Neural cell (in vitro differentiated cells): ENCODE results near the gene CNKSR1. TPM values are rescaled to one million over a fixed set of nuclear protein-coding genes. Genes with fewer than 3 reads are reported as not detected.

Source experiments
- H2AFZ ChIP-seq: fragments of 200-600, 300-800 bp; sonication (generic), shearing (Covaris generic); 2 replicates; pipeline ENCODE4 v1.6.0; 2014; ENCODE audit warnings: low read depth, mild to moderate bottlenecking, antibody characterized with exemption, low read length, moderate library complexity
- H3F3A ChIP-seq: fragments of 200-600 bp; shearing (Covaris generic); 2 replicates; pipeline ENCODE4 v1.6.1; 2016; ENCODE audit warnings: mild to moderate bottlenecking, moderate library complexity, mixed read lengths, antibody characterized with exemption, low read length; ENCODE audit not compliant: insufficient read depth, poor library complexity, severe bottlenecking
- H3K27ac ChIP-seq: fragments of 200-600, 300-800 bp; sonication (generic), shearing (Covaris generic); 2 replicates; pipeline ENCODE4 v1.5.1; 2014; ENCODE audit warnings: mild to moderate bottlenecking, low read length, moderate library complexity
- H3K27me3 ChIP-seq: fragments of 300-800, 200-600 bp; sonication (generic), shearing (Covaris generic); 2 replicates; pipeline ENCODE4 v1.6.0; 2014; ENCODE audit warnings: mild to moderate bottlenecking, low read depth, low read length, moderate library complexity; ENCODE audit not compliant: insufficient read depth
- H3K36me3 ChIP-seq: fragments of 300-800, 200-600 bp; sonication (generic), shearing (Covaris generic); 2 replicates; pipeline ENCODE4 v1.5.1; 2014; ENCODE audit warnings: mild to moderate bottlenecking, antibody characterized with exemption, low read length, moderate library complexity; ENCODE audit not compliant: insufficient read depth
- H3K4me2 ChIP-seq: fragments of 300-800, 200-600 bp; sonication (generic), shearing (Covaris generic); 2 replicates; pipeline ENCODE4 v1.6.0; 2014; ENCODE audit warnings: mild to moderate bottlenecking, low read length
- H3K4me3 ChIP-seq: fragments of 300-800, 200-600 bp; sonication (generic), shearing (Covaris generic); 2 replicates; pipeline ENCODE4 v1.5.1; 2014; ENCODE audit warnings: mild to moderate bottlenecking, low read length, moderate library complexity
- H3K79me2 ChIP-seq: fragments of 200-600 bp; shearing (Covaris generic); replicated peaks from 2 replicates; pipeline ENCODE4 v1.6.0; 2014; ENCODE audit warnings: mild to moderate bottlenecking, low read length, moderate library complexity; ENCODE audit not compliant: insufficient read depth
- H3K9ac ChIP-seq: fragments of 300-800, 200-600 bp; sonication (generic), shearing (Covaris generic); 2 replicates; pipeline ENCODE4 v1.6.1; 2016; ENCODE audit warnings: mild to moderate bottlenecking, low read length, mixed read lengths
- H3K9me2 ChIP-seq: fragments of 200-600 bp; shearing (Covaris generic); 2 replicates; pipeline ENCODE4 v1.6.1; 2016; ENCODE audit warnings: mild to moderate bottlenecking, low read length, mixed read lengths; ENCODE audit not compliant: insufficient read depth
- H3K9me3 ChIP-seq: fragments of 200-600, 300-800 bp; sonication (generic), shearing (Covaris generic); 2 replicates; pipeline ENCODE4 v1.6.1; 2016; ENCODE audit warnings: mild to moderate bottlenecking, mixed run types, low read length, moderate library complexity, mixed read lengths
- H4K20me1 ChIP-seq: fragments of 200-600 bp; shearing (Covaris generic); 2 replicates; pipeline ENCODE4 v1.6.1; 2016; ENCODE audit warnings: mild to moderate bottlenecking, mixed run types; ENCODE audit not compliant: insufficient read depth
- CTCF ChIP-seq: fragments of 450-650 bp; IDR thresholded peaks from 2 replicates; pipeline ENCODE4 v1.5.1; 2014; ENCODE audit warnings: antibody characterized with exemption, mild to moderate bottlenecking, moderate library complexity; ENCODE audit not compliant: poor library complexity, severe bottlenecking
- EP300 ChIP-seq: fragments of 450-650 bp; conservative IDR thresholded peaks from 2 replicates; pipeline ENCODE4 v1.6.1; 2014; ENCODE audit warnings: antibody characterized with exemption, mild to moderate bottlenecking, moderate library complexity; ENCODE audit not compliant: poor library complexity, severe bottlenecking
- EZH2 ChIP-seq: fragments of 200-600, 300-800 bp; shearing (Covaris generic), sonication (generic); IDR thresholded peaks from 2 replicates; pipeline ENCODE4 v1.6.1; 2014; ENCODE audit warnings: antibody characterized with exemption, low read length, borderline replicate concordance, mild to moderate bottlenecking; ENCODE audit not compliant: insufficient read depth, poor library complexity, severe bottlenecking
- MXI1 ChIP-seq: fragments of 450-650 bp; conservative IDR thresholded peaks from 2 replicates; pipeline ENCODE4 v1.6.1; 2014; ENCODE audit warnings: antibody characterized with exemption, mild to moderate bottlenecking; ENCODE audit not compliant: poor library complexity, severe bottlenecking
- POLR2AphosphoS5 ChIP-seq: IDR thresholded peaks from 2 replicates; pipeline ENCODE4 v1.6.1; 2012
- RAD21 ChIP-seq: fragments of 450-650 bp; conservative IDR thresholded peaks from 2 replicates; pipeline ENCODE4 v1.6.1; 2014; ENCODE audit warnings: antibody characterized with exemption, mild to moderate bottlenecking, moderate library complexity
- SMC3 ChIP-seq: fragments of 450-650 bp; conservative IDR thresholded peaks from 2 replicates; pipeline ENCODE4 v1.6.1; 2014; ENCODE audit warnings: antibody characterized with exemption, mild to moderate bottlenecking, moderate library complexity; ENCODE audit not compliant: poor library complexity
- TAF1 ChIP-seq: IDR thresholded peaks from 2 replicates; pipeline ENCODE4 v1.6.1; 2012; ENCODE audit warnings: low read depth
- polyA plus RNA-seq: library from polyadenylated mRNA; depleted of rRNA; stranded (reverse); fragments of >200 nt; gene quantifications from 2 replicates; pipeline ENCODE4 v1.2.3, GENCODE V29; 2014
- TF ChIP-seq, protein P1 (sequence below): IDR thresholded peaks from 2 replicates; pipeline ENCODE4 v1.6.1; 2012; ENCODE audit warnings: borderline replicate concordance

The CNKSR1 gene
- polyA plus RNA-seq, 1 donor from 2014 or later: 7.8 TPM

DNA sequence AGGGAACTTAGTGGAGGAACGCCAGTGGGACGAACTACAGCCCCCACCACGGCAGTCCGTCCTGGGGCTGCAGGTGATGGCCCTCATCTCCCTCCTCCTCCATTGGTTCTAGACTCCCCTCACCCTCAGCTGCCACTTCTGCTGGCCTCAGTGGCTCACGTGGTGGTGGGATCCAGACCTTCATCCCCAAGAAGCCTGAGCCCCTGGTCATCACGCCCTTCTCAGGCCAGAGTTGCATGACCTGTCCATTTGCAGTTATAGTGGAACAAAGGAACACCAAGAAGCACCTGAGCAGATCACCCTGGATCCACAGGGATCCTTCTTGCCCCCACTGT is 31.4 kb upstream of the CNKSR1 start:
- no peak overlapping the region for H3K4me2 ChIP-seq
- no peaks in the 10 kb centered on the region for H3K9me2 ChIP-seq
- H3K9me3 ChIP-seq: no peaks in the 10 kb centered on the region
- no peak overlapping the region for H2AFZ ChIP-seq
- no peak overlapping the region for H3K4me3 ChIP-seq
- H3K9ac ChIP-seq: no peak overlapping the region
- no peak for TF ChIP-seq MXI1
- TF ChIP-seq, protein P1, sequence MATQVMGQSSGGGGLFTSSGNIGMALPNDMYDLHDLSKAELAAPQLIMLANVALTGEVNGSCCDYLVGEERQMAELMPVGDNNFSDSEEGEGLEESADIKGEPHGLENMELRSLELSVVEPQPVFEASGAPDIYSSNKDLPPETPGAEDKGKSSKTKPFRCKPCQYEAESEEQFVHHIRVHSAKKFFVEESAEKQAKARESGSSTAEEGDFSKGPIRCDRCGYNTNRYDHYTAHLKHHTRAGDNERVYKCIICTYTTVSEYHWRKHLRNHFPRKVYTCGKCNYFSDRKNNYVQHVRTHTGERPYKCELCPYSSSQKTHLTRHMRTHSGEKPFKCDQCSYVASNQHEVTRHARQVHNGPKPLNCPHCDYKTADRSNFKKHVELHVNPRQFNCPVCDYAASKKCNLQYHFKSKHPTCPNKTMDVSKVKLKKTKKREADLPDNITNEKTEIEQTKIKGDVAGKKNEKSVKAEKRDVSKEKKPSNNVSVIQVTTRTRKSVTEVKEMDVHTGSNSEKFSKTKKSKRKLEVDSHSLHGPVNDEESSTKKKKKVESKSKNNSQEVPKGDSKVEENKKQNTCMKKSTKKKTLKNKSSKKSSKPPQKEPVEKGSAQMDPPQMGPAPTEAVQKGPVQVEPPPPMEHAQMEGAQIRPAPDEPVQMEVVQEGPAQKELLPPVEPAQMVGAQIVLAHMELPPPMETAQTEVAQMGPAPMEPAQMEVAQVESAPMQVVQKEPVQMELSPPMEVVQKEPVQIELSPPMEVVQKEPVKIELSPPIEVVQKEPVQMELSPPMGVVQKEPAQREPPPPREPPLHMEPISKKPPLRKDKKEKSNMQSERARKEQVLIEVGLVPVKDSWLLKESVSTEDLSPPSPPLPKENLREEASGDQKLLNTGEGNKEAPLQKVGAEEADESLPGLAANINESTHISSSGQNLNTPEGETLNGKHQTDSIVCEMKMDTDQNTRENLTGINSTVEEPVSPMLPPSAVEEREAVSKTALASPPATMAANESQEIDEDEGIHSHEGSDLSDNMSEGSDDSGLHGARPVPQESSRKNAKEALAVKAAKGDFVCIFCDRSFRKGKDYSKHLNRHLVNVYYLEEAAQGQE: no peak
- no peaks in the 10 kb centered on the region for H3K27me3 ChIP-seq
- H3K36me3 ChIP-seq: no peaks in the 10 kb centered on the region
- H3K79me2 ChIP-seq: no peaks in the 10 kb centered on the region
- no peaks in the 10 kb centered on the region for H4K20me1 ChIP-seq
- no peak overlapping the region for H3K27ac ChIP-seq
- H3F3A ChIP-seq: no peaks in the 10 kb centered on the region

DNA sequence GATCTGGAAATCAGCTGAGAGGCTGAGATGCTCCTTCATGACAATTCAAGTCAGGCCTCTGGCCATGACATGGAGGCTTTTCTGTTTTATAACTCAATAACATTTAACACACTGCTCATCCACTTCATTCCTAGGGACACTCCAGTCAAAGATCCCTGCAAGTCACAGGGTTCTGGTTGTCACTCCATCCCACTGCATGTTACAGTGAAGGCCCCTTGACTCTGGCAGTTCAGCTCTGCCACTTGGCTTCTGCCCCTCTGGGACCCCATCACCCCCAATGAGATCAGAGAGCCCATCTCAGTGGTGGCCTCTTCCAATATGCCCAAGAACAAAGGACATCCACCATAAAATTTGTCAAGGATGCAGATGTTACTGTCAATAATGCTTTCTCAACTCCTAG is 28.4 kb upstream of the CNKSR1 start:
- Histone ChIP-seq H3K9me2 (no peaks in the 10 kb centered on the region), H3K27ac (no peak overlapping the region), H3K9me3 (no peaks in the 10 kb centered on the region), H3K27me3 (no peaks in the 10 kb centered on the region), H3K4me3 (no peak overlapping the region), H3K4me2 (no peak overlapping the region), H4K20me1 (no peaks in the 10 kb centered on the region), H2AFZ (no peak overlapping the region), H3K9ac (no peak overlapping the region), H3K36me3 (no peaks in the 10 kb centered on the region), H3K79me2 (no peaks in the 10 kb centered on the region), H3F3A (no peaks in the 10 kb centered on the region)
- TF ChIP-seq, protein P1: no peak
- TF ChIP-seq POLR2AphosphoS5: no peak
- TF ChIP-seq EP300: no peak
- no peak for TF ChIP-seq TAF1
- no peak for TF ChIP-seq SMC3
- TF ChIP-seq MXI1: no peak
- TF ChIP-seq EZH2: no peak
- TF ChIP-seq RAD21: no peak
- no peak for TF ChIP-seq CTCF
